B cell (primary cell): ENCODE results near the gene UNC5C. TPM values are rescaled to one million over a fixed set of nuclear protein-coding genes. Genes with fewer than 3 reads are reported as not detected.

Experiments
- ATAC-seq: fragments of 200-7000 bp; cut with Tn5 transposase; one replicate; pipeline ENCODE4 v1.10.0; 2021; ENCODE audit warnings: low read depth, mild to moderate bottlenecking, moderate number of reproducible peaks, moderate library complexity
- CTCF ChIA-PET: fragments of 350-600 bp; sonication (Branson Sonifier 250); formaldehyde crosslinking; loops from one replicate; lab custom pipeline; 2021; ENCODE audit warnings: antibody characterized with exemption, inconsistent platforms; lab: Charles Lee
- POLR2A ChIA-PET: fragments of 350-600 bp; sonication (Branson Sonifier 250); formaldehyde crosslinking; loops from one replicate; lab custom pipeline; 2021; ENCODE audit warnings: antibody characterized with exemption; lab: Charles Lee
- DNase-seq: peaks from one replicate; pipeline ENCODE4 v3.0.0; 2013
- H2AFZ ChIP-seq: 2 replicates; pipeline ENCODE4 v1.6.1; 2012; ENCODE audit warnings: mild to moderate bottlenecking, low read depth, low read length; ENCODE audit not compliant: insufficient read depth, poor library complexity, severe bottlenecking
- H3K27ac ChIP-seq, 2 donors: 1 replicate in 1 of 2; 2 replicates in 1 of 2; pipeline ENCODE4 v1.5.1; 2012 to 2013; ENCODE audit warnings: low read length in 2 of 2, mild to moderate bottlenecking in 2 of 2, moderate library complexity in 1 of 2
- H3K27me3 ChIP-seq, 4 experiments: fragments of 200-600 bp in 1 of 4; sonication (generic) in 1 of 4; replicated peaks in 1 of 4; 1 replicate in 2 of 4; 2 replicates in 2 of 4; pipeline versions ENCODE4 v1.6.1 to v1.7.0; 2013 to 2016; ENCODE audit warnings: low read length in 3 of 4, mild to moderate bottlenecking in 2 of 4, mixed read lengths in 1 of 4, moderate library complexity in 1 of 4; ENCODE audit not compliant: insufficient read depth in 4 of 4, control insufficient read depth in 3 of 4; ENCODE audit errors: control extremely low read depth in 1 of 4
- H3K36me3 ChIP-seq, 2 experiments: replicated peaks in 1 of 2; 1 replicate in 1 of 2; 2 replicates in 1 of 2; pipeline versions ENCODE4 v1.6.1 to v1.7.1; 2013; ENCODE audit warnings: low read length in 1 of 2; ENCODE audit not compliant: insufficient read depth in 2 of 2, control insufficient read depth in 1 of 2; ENCODE audit errors: control extremely low read depth in 1 of 2, extremely low read depth in 1 of 2
- H3K4me1 ChIP-seq, 2 donors: fragments of 200-600 bp in 1 of 2; sonication (generic) in 1 of 2; 1 replicate in 1 of 2; 2 replicates in 1 of 2; pipeline versions ENCODE4 v1.5.1 to v1.6.1; 2013 to 2017; ENCODE audit warnings: low read length in 2 of 2; ENCODE audit not compliant: control insufficient read depth in 2 of 2, insufficient read depth in 2 of 2
- H3K4me2 ChIP-seq: replicated peaks from 2 replicates; pipeline ENCODE3; 2012; ENCODE audit warnings: mild to moderate bottlenecking, low read depth, low read length; ENCODE audit not compliant: poor library complexity, severe bottlenecking
- H3K4me3 ChIP-seq, 5 experiments: fragments of 200-600 bp in 1 of 5; sonication (generic) in 1 of 5; 1 replicate in 3 of 5; 2 replicates in 2 of 5; pipeline versions ENCODE4 v1.5.1 to v1.7.0; 2011 to 2016; ENCODE audit warnings: low read length in 4 of 5, mild to moderate bottlenecking in 4 of 5, low read depth in 2 of 5, control low read depth in 1 of 5, moderate library complexity in 1 of 5; ENCODE audit not compliant: insufficient read depth in 1 of 5; ENCODE audit errors: control extremely low read depth in 1 of 5, extremely low read depth in 1 of 5
- H3K79me2 ChIP-seq: fragments of 200-600 bp; sonication (generic); one replicate; pipeline ENCODE4 v1.6.0; 2016; ENCODE audit warnings: low read length; ENCODE audit not compliant: control insufficient read depth, insufficient read depth
- H3K9ac ChIP-seq: fragments of 200-600 bp; sonication (generic); 2 replicates; pipeline ENCODE4 v1.6.1; 2017; ENCODE audit warnings: mild to moderate bottlenecking, low read length, moderate library complexity
- H3K9me3 ChIP-seq, 3 donors: one replicate each; pipeline versions ENCODE4 v1.6.1 to v1.7.1; 2013; ENCODE audit warnings: low read length in 2 of 3; ENCODE audit not compliant: control insufficient read depth in 2 of 3, insufficient read depth in 1 of 3; ENCODE audit errors: control extremely low read depth in 1 of 3
- H4K20me1 ChIP-seq: 2 replicates; pipeline ENCODE4 v1.6.0; 2012; ENCODE audit warnings: mild to moderate bottlenecking, low read length; ENCODE audit not compliant: insufficient read depth, control insufficient read depth, poor library complexity, severe bottlenecking
- H3K27ac Mint-ChIP-seq: one replicate; pipeline ENCODE4 v1.8.0; 2021; ENCODE audit warnings: mixed read lengths
- H3K27me3 Mint-ChIP-seq: one replicate; pipeline ENCODE4 v1.8.0; 2021; ENCODE audit warnings: mixed read lengths
- H3K4me1 Mint-ChIP-seq: one replicate; pipeline ENCODE4 v1.8.0; 2021; ENCODE audit warnings: mixed read lengths
- H3K4me3 Mint-ChIP-seq: one replicate; pipeline ENCODE4 v1.8.0; 2021; ENCODE audit warnings: mixed read lengths
- H3K9me3 Mint-ChIP-seq: one replicate; pipeline ENCODE4 v1.8.0; 2022; ENCODE audit warnings: mixed read lengths; ENCODE audit not compliant: insufficient read depth
- EZH2 ChIP-seq: IDR thresholded peaks from 2 replicates; pipeline ENCODE4 v1.6.1; 2012; ENCODE audit warnings: borderline replicate concordance, low read depth, mild to moderate bottlenecking, moderate library complexity, low read length; ENCODE audit not compliant: insufficient read depth, poor library complexity, severe bottlenecking
- whole genome bisulfite sequencing: methylation state at CpG from one replicate; pipeline ENCODE4 v1.1.5; 2013; ENCODE audit warnings: missing lambda C conversion rate; ENCODE audit not compliant: insufficient coverage; 5-methylcytosine and 5-hydroxymethylcytosine counted together
- intact Hi-C: fragments of 100-400 bp; cut with micrococcal nuclease; formaldehyde crosslinking; loops from one replicate; pipeline ENCODE4 v1.10.0; 2022
- polyA plus RNA-seq: library from polyadenylated mRNA; depleted of rRNA; stranded (reverse); fragments of >200 nt; gene quantifications from 2 replicates; pipeline ENCODE4 v1.2.3, GENCODE V29; 2012
- total RNA-seq, 2 donors: library from RNA; stranded (reverse); fragments of 120-200 nt in 1 of 2; gene quantifications; 1 replicate in 1 of 2; 2 replicates in 1 of 2; pipeline versions ENCODE4 v1.2.3 to v1.2.4, GENCODE V29; 2013 to 2022
- TF ChIP-seq, protein P1 (sequence below): fragments of 200-600 bp; IDR thresholded peaks from one replicate; pipeline ENCODE4 v1.8.0; 2022; ENCODE audit warnings: antibody characterized with exemption, mild to moderate bottlenecking

UNC5C gene
- total and polyA plus RNA-seq, 2 donors (not counting 1 experiment from before 2014, with no cell fraction given): not detected

DNA sequence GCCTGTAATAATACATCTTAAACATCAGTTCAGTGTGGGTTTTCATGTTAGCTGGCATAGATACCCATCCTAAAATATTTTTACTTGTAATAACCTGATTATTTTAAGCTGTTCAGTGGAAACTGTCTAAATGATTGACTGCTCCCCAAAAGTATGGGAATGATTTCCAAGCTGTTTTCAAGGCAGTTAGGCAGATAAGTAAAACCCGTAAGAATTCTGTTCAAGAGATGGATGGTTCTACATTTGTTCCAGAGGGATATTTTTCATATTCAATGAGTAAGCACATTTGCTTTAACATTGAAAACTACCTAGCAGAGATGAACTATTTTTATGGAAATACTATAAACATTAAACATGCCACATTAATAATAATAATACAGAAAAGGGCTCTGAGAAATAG lies 161.1 kb downstream of the UNC5C start:
- Histone ChIP-seq H3K4me2 (no peak overlapping the region), H3K79me2 (no peaks in the 10 kb centered on the region), H3K9me3 (no peaks in the 10 kb centered on the region), H3K36me3 (no peaks in the 10 kb centered on the region), H3K27me3 (no peaks in the 10 kb centered on the region), H3K4me3 (no peak overlapping the region), H4K20me1 (no peaks in the 10 kb centered on the region), H2AFZ (no peak overlapping the region), H3K4me1 (no peaks in the 10 kb centered on the region), H3K27ac (no peak overlapping the region), H3K9ac (no peak overlapping the region)
- TF ChIP-seq EZH2: no peak
- TF ChIP-seq, protein P1, sequence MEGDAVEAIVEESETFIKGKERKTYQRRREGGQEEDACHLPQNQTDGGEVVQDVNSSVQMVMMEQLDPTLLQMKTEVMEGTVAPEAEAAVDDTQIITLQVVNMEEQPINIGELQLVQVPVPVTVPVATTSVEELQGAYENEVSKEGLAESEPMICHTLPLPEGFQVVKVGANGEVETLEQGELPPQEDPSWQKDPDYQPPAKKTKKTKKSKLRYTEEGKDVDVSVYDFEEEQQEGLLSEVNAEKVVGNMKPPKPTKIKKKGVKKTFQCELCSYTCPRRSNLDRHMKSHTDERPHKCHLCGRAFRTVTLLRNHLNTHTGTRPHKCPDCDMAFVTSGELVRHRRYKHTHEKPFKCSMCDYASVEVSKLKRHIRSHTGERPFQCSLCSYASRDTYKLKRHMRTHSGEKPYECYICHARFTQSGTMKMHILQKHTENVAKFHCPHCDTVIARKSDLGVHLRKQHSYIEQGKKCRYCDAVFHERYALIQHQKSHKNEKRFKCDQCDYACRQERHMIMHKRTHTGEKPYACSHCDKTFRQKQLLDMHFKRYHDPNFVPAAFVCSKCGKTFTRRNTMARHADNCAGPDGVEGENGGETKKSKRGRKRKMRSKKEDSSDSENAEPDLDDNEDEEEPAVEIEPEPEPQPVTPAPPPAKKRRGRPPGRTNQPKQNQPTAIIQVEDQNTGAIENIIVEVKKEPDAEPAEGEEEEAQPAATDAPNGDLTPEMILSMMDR: no peak
- ATAC-seq (no peak), DNase-seq (no peak)
- CTCF ChIA-PET: no interaction called here
- H3K4me1 Mint-ChIP-seq: no peaks in the 10 kb centered on the region
- H3K9me3 Mint-ChIP-seq: peaks cover 4% of the 10 kb centered on the region
- H3K27me3 Mint-ChIP-seq: no peaks in the 10 kb centered on the region
- POLR2A ChIA-PET: no interaction called here
- no peak overlapping the region for H3K4me3 Mint-ChIP-seq
- WGBS: no CpG with 5 or more reads among the region's 1 CpG
- intact Hi-C loops: no loop called here
- H3K27ac Mint-ChIP-seq: no peak overlapping the region

DNA sequence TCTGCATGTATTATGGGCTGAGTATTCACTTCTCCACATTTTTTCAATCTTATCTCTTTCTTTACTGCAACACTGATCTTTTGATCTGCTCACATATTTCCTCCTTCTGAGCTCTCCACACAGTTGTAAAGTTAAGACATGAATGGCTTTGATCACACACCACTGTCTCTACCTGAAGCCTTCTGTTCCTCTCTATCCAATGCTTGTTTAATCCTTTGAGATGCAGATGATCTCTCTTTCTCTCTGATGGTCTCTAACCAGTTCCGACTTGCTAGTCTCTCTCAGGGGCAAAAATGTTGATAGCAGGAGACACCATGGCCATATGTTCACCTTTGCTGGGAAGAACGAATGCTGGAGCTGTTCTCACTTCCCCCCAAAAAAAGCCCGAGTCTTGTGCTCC lies 162.4 kb downstream of the UNC5C start:
- Histone ChIP-seq H3K9me3 (no peaks in the 10 kb centered on the region), H3K9ac (no peak overlapping the region), H3K4me3 (no peak overlapping the region), H3K4me2 (no peak overlapping the region), H3K4me1 (no peaks in the 10 kb centered on the region), H2AFZ (no peak overlapping the region), H4K20me1 (no peaks in the 10 kb centered on the region), H3K79me2 (no peaks in the 10 kb centered on the region), H3K27ac (no peak overlapping the region), H3K36me3 (no peaks in the 10 kb centered on the region), H3K27me3 (no peaks in the 10 kb centered on the region)
- Mint-ChIP-seq H3K27ac (no peak overlapping the region), H3K4me1 (no peaks in the 10 kb centered on the region), H3K4me3 (no peak overlapping the region), H3K9me3 (peaks cover 4% of the 10 kb centered on the region), H3K27me3 (no peaks in the 10 kb centered on the region)
- intact Hi-C loops: no loop called here
- TF ChIP-seq, protein P1: no peak
- no peak for TF ChIP-seq EZH2
- ATAC-seq: no peak
- POLR2A ChIA-PET: no interaction called here
- CTCF ChIA-PET: no interaction called here
- no peak for DNase-seq
- WGBS: no CpG with 5 or more reads among the region's 3 CpGs
